Measurements from ENCODE around the gene ANXA8. TPM values are rescaled to one million over a fixed set of nuclear protein-coding genes. Genes with fewer than 3 reads are reported as not detected.
A peak's percentile ranks its signal among the peaks of the same experiment; 100 is the strongest.

The ANXA8 gene
- total and polyA plus RNA-seq, 4 donors = 0.09 to 1.6 (median 1.1) TPM

DNA sequence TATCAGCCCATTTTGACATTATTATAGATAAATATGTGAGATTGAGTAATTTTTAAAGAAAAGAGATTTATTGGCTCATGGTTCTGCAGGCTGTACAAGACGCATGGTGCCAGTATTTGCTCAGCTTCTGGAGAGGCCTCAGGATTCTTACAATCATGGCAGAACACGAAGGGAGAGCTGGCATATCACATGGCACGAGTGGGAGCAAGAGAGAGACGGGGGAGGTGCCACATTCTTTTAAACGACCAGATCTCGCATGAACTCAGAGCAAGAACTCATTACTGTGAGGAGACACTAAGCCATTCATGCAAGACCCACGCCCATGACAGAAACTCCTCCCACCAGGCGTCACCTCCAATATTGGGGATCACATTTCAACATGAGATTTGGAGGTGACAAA is 59.7 kb downstream of the ANXA8 start:
- WGBS = 79% methylated on average over 8 of the region's 8 CpGs
- peak; percentile 13 for DNase-seq (ENCODE audit: low spot score)
- H3K27ac ChIP-seq (ENCODE audit: low read depth in 1 of 2, low read length in 2 of 2) = no peak overlapping the region
- H3K9me3 ChIP-seq (ENCODE audit: control insufficient read depth in 4 of 4, low read length in 3 of 4) = no peaks in the 10 kb centered on the region
- no peaks in the 10 kb centered on the region for H3K27me3 ChIP-seq (ENCODE audit: control insufficient read depth in 4 of 4, insufficient read depth in 4 of 4, low read length in 3 of 4)
- H3K4me3 ChIP-seq (ENCODE audit: low read depth in 1 of 3, low read length in 3 of 3) = no peak overlapping the region
- no peak overlapping the region for H3K9ac ChIP-seq (ENCODE audit: low read depth in 1 of 2, low read length in 2 of 2)
- no peaks in the 10 kb centered on the region for H3K36me3 ChIP-seq (ENCODE audit: control insufficient read depth in 4 of 4, insufficient read depth in 3 of 4, low read depth in 1 of 4, low read length in 3 of 4)
- TF ChIP-seq CTCF (IDR thresholded peaks at IDR 0.05; ENCODE audit: low read depth, low read length, missing input control) (no peak), JUND (IDR thresholded peaks at IDR 0.05) (no peak), YY1 (IDR thresholded peaks at IDR 0.05) (no peak), NR2F2 (IDR thresholded peaks at IDR 0.05) (no peak), GABPA (IDR thresholded peaks at IDR 0.05 in 1 of 2, conservative IDR thresholded peaks at IDR 0.05 in 1 of 2) (no peak), HNF4A (conservative IDR thresholded peaks at IDR 0.05) (no peak), EGR1 (IDR thresholded peaks at IDR 0.05; ENCODE audit: low read depth in 2 of 2) (no peak), RAD21 (IDR thresholded peaks at IDR 0.05) (no peak), RXRA (IDR thresholded peaks at IDR 0.05) (no peak), FOXA1 (IDR thresholded peaks at IDR 0.05) (no peak), TAF1 (conservative IDR thresholded peaks at IDR 0.05) (no peak)
- TF ChIP-seq, protein P1, sequence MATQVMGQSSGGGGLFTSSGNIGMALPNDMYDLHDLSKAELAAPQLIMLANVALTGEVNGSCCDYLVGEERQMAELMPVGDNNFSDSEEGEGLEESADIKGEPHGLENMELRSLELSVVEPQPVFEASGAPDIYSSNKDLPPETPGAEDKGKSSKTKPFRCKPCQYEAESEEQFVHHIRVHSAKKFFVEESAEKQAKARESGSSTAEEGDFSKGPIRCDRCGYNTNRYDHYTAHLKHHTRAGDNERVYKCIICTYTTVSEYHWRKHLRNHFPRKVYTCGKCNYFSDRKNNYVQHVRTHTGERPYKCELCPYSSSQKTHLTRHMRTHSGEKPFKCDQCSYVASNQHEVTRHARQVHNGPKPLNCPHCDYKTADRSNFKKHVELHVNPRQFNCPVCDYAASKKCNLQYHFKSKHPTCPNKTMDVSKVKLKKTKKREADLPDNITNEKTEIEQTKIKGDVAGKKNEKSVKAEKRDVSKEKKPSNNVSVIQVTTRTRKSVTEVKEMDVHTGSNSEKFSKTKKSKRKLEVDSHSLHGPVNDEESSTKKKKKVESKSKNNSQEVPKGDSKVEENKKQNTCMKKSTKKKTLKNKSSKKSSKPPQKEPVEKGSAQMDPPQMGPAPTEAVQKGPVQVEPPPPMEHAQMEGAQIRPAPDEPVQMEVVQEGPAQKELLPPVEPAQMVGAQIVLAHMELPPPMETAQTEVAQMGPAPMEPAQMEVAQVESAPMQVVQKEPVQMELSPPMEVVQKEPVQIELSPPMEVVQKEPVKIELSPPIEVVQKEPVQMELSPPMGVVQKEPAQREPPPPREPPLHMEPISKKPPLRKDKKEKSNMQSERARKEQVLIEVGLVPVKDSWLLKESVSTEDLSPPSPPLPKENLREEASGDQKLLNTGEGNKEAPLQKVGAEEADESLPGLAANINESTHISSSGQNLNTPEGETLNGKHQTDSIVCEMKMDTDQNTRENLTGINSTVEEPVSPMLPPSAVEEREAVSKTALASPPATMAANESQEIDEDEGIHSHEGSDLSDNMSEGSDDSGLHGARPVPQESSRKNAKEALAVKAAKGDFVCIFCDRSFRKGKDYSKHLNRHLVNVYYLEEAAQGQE (IDR thresholded peaks at IDR 0.05) = no peak
- TF ChIP-seq, protein P2, sequence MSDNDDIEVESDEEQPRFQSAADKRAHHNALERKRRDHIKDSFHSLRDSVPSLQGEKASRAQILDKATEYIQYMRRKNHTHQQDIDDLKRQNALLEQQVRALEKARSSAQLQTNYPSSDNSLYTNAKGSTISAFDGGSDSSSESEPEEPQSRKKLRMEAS (IDR thresholded peaks at IDR 0.05) = no peak
- TF ChIP-seq, protein P3, sequence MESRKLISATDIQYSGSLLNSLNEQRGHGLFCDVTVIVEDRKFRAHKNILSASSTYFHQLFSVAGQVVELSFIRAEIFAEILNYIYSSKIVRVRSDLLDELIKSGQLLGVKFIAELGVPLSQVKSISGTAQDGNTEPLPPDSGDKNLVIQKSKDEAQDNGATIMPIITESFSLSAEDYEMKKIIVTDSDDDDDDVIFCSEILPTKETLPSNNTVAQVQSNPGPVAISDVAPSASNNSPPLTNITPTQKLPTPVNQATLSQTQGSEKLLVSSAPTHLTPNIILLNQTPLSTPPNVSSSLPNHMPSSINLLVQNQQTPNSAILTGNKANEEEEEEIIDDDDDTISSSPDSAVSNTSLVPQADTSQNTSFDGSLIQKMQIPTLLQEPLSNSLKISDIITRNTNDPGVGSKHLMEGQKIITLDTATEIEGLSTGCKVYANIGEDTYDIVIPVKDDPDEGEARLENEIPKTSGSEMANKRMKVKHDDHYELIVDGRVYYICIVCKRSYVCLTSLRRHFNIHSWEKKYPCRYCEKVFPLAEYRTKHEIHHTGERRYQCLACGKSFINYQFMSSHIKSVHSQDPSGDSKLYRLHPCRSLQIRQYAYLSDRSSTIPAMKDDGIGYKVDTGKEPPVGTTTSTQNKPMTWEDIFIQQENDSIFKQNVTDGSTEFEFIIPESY (IDR thresholded peaks at IDR 0.05) = no peak
- no peaks in the 10 kb centered on the region for H3K4me1 ChIP-seq (ENCODE audit: control insufficient read depth in 4 of 4, insufficient read depth in 4 of 4, low read length in 3 of 4)

DNA sequence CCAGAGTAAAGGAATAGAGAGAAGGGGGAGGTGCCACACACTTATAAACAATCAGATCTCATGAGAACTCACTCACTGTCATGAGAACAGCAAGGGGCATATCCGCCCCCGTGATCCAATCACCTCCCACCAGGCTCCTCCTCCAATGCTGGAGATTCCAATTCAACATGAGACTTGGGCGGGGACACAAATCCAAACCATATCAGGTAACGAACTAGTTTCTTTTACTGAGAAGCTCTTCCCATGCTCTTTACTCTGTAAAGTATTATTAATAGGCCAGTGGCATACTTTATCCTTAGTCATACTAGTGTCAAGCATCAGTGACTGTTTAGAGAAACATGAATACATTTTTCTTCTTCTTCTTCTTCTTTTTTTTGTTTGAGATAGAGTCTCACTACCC is 60.4 kb downstream of the ANXA8 start:
- H3K27me3 ChIP-seq (ENCODE audit: control insufficient read depth in 4 of 4, insufficient read depth in 4 of 4, low read length in 3 of 4) = no peaks in the 10 kb centered on the region
- 83% methylated on average over 4 of the region's 4 CpGs for WGBS
- no peak overlapping the region for H3K27ac ChIP-seq (ENCODE audit: low read depth in 1 of 2, low read length in 2 of 2)
- no peak for DNase-seq (ENCODE audit: low spot score)
- no peak for TF ChIP-seq EGR1 (IDR thresholded peaks at IDR 0.05; ENCODE audit: low read depth in 2 of 2)
- no peak for TF ChIP-seq FOXA2 (IDR thresholded peaks at IDR 0.05)
- no peak for TF ChIP-seq HNF4G (IDR thresholded peaks at IDR 0.05)
- TF ChIP-seq GABPA (IDR thresholded peaks at IDR 0.05 in 1 of 2, conservative IDR thresholded peaks at IDR 0.05 in 1 of 2) = no peak
- TF ChIP-seq NR2F2 (IDR thresholded peaks at IDR 0.05) = no peak
- TF ChIP-seq, protein P1 (IDR thresholded peaks at IDR 0.05) = no peak
- no peak for TF ChIP-seq ATF3 (IDR thresholded peaks at IDR 0.05)
- TF ChIP-seq RXRA (IDR thresholded peaks at IDR 0.05) = no peak
- TF ChIP-seq FOXA1 (IDR thresholded peaks at IDR 0.05) = no peak
- TF ChIP-seq TAF1 (conservative IDR thresholded peaks at IDR 0.05) = no peak
- TF ChIP-seq, protein P3 (IDR thresholded peaks at IDR 0.05) = no peak
- TF ChIP-seq YY1 (IDR thresholded peaks at IDR 0.05) = no peak
- H3K9me3 ChIP-seq (ENCODE audit: control insufficient read depth in 4 of 4, low read length in 3 of 4) = no peaks in the 10 kb centered on the region
- H3K9ac ChIP-seq (ENCODE audit: low read depth in 1 of 2, low read length in 2 of 2) = no peak overlapping the region
- H3K36me3 ChIP-seq (ENCODE audit: control insufficient read depth in 4 of 4, insufficient read depth in 3 of 4, low read depth in 1 of 4, low read length in 3 of 4) = no peaks in the 10 kb centered on the region
- H3K4me1 ChIP-seq (ENCODE audit: control insufficient read depth in 4 of 4, insufficient read depth in 4 of 4, low read length in 3 of 4) = no peaks in the 10 kb centered on the region
- no peak overlapping the region for H3K4me3 ChIP-seq (ENCODE audit: low read depth in 1 of 3, low read length in 3 of 3)
